Measurements from ENCODE around the gene BIRC7. TPM values are rescaled to one million over a fixed set of nuclear protein-coding genes. Genes with fewer than 3 reads are reported as not detected.

Gene BIRC7
- total RNA-seq, 2 donors from 2014 or later = not detected

- Histone ChIP-seq H3K9ac (ENCODE audit: low read depth in 2 of 2, low read length in 2 of 2) (no peak overlapping the region), H3K27me3 (peaks cover 7% of the 10 kb centered on the region)
- no peak for DNase-seq
Observed at GRCh38 chr20:63243604-63244247, 8.0 kb downstream of the BIRC7 start.

GRCh38 chr20:63244468-63244867 is 8.8 kb downstream of the BIRC7 start:
- Histone ChIP-seq H3K4me1 (no peaks in the 10 kb centered on the region), H3K27me3 (peaks cover 7% of the 10 kb centered on the region), H3K9ac (ENCODE audit: low read depth in 2 of 2, low read length in 2 of 2) (no peak overlapping the region), H3K27ac (no peak overlapping the region), H3K36me3 (no peaks in the 10 kb centered on the region), H3K4me3 (no peak overlapping the region), H3K9me3 (no peaks in the 10 kb centered on the region)
- TF ChIP-seq CTCF (IDR thresholded peaks at IDR 0.05) = no peak
- no peak for DNase-seq
- intact Hi-C loops (cut with DNase I) = no loop called here

More at GRCh38 chr20:63243604-63244247, 8.0 kb downstream of the BIRC7 start:
- intact Hi-C loops (cut with DNase I) = no loop called here
- Histone ChIP-seq H3K27ac (no peak overlapping the region), H3K9me3 (no peaks in the 10 kb centered on the region), H3K4me1 (no peaks in the 10 kb centered on the region), H3K36me3 (no peaks in the 10 kb centered on the region), H3K4me3 (no peak overlapping the region)
- no peak for TF ChIP-seq CTCF (IDR thresholded peaks at IDR 0.05)

GRCh38 chr20:63246490-63247288 is 11.0 kb downstream of the BIRC7 start:
- no peaks in the 10 kb centered on the region for H3K9me3 ChIP-seq
- H3K36me3 ChIP-seq = no peaks in the 10 kb centered on the region
- TF ChIP-seq CTCF (IDR thresholded peaks at IDR 0.05) = no peak
- no peak for DNase-seq
- intact Hi-C loops (cut with DNase I) = no loop called here
- no peaks in the 10 kb centered on the region for H3K4me1 ChIP-seq
- no peak overlapping the region for H3K4me3 ChIP-seq
- no peak overlapping the region for H3K9ac ChIP-seq (ENCODE audit: low read depth in 2 of 2, low read length in 2 of 2)
- peaks cover 8% of the 10 kb centered on the region for H3K27me3 ChIP-seq
- no peak overlapping the region for H3K27ac ChIP-seq

- Histone ChIP-seq H3K36me3 (no peaks in the 10 kb centered on the region), H3K27me3 (peaks cover 14% of the 10 kb centered on the region), H3K4me1 (no peaks in the 10 kb centered on the region), H3K4me3 (no peak overlapping the region), H3K9ac (ENCODE audit: low read depth in 2 of 2, low read length in 2 of 2) (no peak overlapping the region), H3K9me3 (no peaks in the 10 kb centered on the region), H3K27ac (no peak overlapping the region)
- no peak for TF ChIP-seq CTCF (IDR thresholded peaks at IDR 0.05)
- DNase-seq = no peak
- intact Hi-C loops (cut with DNase I) = no loop called here
Observed at GRCh38 chr20:63247671-63248228, 12.0 kb downstream of the BIRC7 start.

- Histone ChIP-seq H3K4me1 (no peaks in the 10 kb centered on the region), H3K4me3 (no peak overlapping the region), H3K27ac (no peak overlapping the region), H3K9me3 (no peaks in the 10 kb centered on the region), H3K27me3 (peaks cover 24% of the 10 kb centered on the region), H3K9ac (ENCODE audit: low read depth in 2 of 2, low read length in 2 of 2) (no peak overlapping the region), H3K36me3 (no peaks in the 10 kb centered on the region)
- no peak for TF ChIP-seq CTCF (IDR thresholded peaks at IDR 0.05)
- intact Hi-C loops (cut with DNase I) = no loop called here
- no peak for DNase-seq
Observed at GRCh38 chr20:63248835-63249591, 13.3 kb downstream of the BIRC7 start.

Measured in colonic mucosa (tissue), 4 donors.